Measurements from ENCODE around the gene MRTFA.

GRCh38 chr22:40491990-40492631, 144.4 kb downstream of the MRTFA start:
- TF ChIP-seq NRL (CRISPR knock-in tag; IDR thresholded peaks at IDR 0.05; ENCODE audit: borderline replicate concordance): no peak
- TF ChIP-seq POLR2A (IDR thresholded peaks at IDR 0.05; ENCODE audit: insufficient read depth in 1 of 2, low read depth in 2 of 2, low read length in 2 of 2): no peak
- TF ChIP-seq POLR2AphosphoS2 (IDR thresholded peaks at IDR 0.05; ENCODE audit: low read depth, low read length): no peak
- no peak for TF ChIP-seq PHB2 (IDR thresholded peaks at IDR 0.05; ENCODE audit: partially characterized antibody)
- TF ChIP-seq EP300 (IDR thresholded peaks at IDR 0.05; ENCODE audit: low read depth in 2 of 2, low read length in 2 of 2): no peak
- TF ChIP-seq EP300 (CRISPR knock-in tag; IDR thresholded peaks at IDR 0.05; ENCODE audit: borderline replicate concordance): no peak
- no peak for TF ChIP-seq PBX3 (CRISPR knock-in tag; IDR thresholded peaks at IDR 0.05; ENCODE audit: borderline replicate concordance)
- TF ChIP-seq, protein P1, sequence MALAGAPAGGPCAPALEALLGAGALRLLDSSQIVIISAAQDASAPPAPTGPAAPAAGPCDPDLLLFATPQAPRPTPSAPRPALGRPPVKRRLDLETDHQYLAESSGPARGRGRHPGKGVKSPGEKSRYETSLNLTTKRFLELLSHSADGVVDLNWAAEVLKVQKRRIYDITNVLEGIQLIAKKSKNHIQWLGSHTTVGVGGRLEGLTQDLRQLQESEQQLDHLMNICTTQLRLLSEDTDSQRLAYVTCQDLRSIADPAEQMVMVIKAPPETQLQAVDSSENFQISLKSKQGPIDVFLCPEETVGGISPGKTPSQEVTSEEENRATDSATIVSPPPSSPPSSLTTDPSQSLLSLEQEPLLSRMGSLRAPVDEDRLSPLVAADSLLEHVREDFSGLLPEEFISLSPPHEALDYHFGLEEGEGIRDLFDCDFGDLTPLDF (CRISPR knock-in tag; IDR thresholded peaks at IDR 0.05): no peak
- TF ChIP-seq RCOR2 (CRISPR knock-in tag; IDR thresholded peaks at IDR 0.05): no peak
- TF ChIP-seq, protein P2, sequence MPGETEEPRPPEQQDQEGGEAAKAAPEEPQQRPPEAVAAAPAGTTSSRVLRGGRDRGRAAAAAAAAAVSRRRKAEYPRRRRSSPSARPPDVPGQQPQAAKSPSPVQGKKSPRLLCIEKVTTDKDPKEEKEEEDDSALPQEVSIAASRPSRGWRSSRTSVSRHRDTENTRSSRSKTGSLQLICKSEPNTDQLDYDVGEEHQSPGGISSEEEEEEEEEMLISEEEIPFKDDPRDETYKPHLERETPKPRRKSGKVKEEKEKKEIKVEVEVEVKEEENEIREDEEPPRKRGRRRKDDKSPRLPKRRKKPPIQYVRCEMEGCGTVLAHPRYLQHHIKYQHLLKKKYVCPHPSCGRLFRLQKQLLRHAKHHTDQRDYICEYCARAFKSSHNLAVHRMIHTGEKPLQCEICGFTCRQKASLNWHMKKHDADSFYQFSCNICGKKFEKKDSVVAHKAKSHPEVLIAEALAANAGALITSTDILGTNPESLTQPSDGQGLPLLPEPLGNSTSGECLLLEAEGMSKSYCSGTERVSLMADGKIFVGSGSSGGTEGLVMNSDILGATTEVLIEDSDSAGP (CRISPR knock-in tag; IDR thresholded peaks at IDR 0.05; ENCODE audit: borderline replicate concordance): no peak
- no peak for TF ChIP-seq MXD4 (CRISPR knock-in tag; IDR thresholded peaks at IDR 0.05)
- TF ChIP-seq REST (IDR thresholded peaks at IDR 0.05; ENCODE audit: borderline replicate concordance in 1 of 2, low read depth in 1 of 2, low read length in 2 of 2): no peak
- TF ChIP-seq, protein P3, sequence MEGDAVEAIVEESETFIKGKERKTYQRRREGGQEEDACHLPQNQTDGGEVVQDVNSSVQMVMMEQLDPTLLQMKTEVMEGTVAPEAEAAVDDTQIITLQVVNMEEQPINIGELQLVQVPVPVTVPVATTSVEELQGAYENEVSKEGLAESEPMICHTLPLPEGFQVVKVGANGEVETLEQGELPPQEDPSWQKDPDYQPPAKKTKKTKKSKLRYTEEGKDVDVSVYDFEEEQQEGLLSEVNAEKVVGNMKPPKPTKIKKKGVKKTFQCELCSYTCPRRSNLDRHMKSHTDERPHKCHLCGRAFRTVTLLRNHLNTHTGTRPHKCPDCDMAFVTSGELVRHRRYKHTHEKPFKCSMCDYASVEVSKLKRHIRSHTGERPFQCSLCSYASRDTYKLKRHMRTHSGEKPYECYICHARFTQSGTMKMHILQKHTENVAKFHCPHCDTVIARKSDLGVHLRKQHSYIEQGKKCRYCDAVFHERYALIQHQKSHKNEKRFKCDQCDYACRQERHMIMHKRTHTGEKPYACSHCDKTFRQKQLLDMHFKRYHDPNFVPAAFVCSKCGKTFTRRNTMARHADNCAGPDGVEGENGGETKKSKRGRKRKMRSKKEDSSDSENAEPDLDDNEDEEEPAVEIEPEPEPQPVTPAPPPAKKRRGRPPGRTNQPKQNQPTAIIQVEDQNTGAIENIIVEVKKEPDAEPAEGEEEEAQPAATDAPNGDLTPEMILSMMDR (CRISPR knock-in tag; IDR thresholded peaks at IDR 0.05): no peak
- TF ChIP-seq TFE3 (CRISPR knock-in tag; IDR thresholded peaks at IDR 0.05): no peak

All from HepG2 (cell line).